ENCODE results near the gene TPM1.

- no peak for TF ChIP-seq POLR2AphosphoS5 (IDR thresholded peaks at IDR 0.05; ENCODE audit: low read depth, low read length)
- no peak for TF ChIP-seq CTCF (IDR thresholded peaks at IDR 0.05)
- no peak for TF ChIP-seq REST (IDR thresholded peaks at IDR 0.05; ENCODE audit: insufficient read depth in 1 of 2, low read depth in 2 of 2, low read length in 1 of 2)
- no peak for TF ChIP-seq SIN3A (IDR thresholded peaks at IDR 0.05; ENCODE audit: borderline replicate concordance, insufficient read depth, low read depth, low read length)
- no peak for TF ChIP-seq TCF7L2 (IDR thresholded peaks at IDR 0.05; ENCODE audit: low read depth, low read length)
These were observed 36.3 kb upstream of the TPM1 start for GRCh38 chr15:63006032-63006878.

Data from Panc1 (cell line).